ENCODE data around the gene CCDC184.

DNA sequence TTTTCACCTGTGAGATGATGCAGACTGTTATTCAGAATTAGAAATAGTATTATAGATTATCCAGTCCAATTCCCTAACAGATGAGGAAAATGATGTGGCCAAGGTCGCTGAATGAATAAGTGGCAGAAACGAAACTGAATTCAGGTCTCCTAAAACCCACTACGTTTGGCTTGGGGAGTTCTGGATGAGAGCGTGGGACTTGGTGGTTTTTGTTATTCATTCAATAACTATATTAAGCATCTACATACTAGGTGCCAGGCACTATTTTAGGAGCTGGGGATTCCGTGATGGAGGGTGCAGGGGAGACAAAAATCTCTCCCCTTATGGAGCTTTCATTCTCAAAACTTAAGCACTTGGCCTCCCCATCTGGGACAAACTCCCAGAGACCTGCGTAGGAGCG, 813 bp upstream of the CCDC184 start:
- TF ChIP-seq, protein P1, sequence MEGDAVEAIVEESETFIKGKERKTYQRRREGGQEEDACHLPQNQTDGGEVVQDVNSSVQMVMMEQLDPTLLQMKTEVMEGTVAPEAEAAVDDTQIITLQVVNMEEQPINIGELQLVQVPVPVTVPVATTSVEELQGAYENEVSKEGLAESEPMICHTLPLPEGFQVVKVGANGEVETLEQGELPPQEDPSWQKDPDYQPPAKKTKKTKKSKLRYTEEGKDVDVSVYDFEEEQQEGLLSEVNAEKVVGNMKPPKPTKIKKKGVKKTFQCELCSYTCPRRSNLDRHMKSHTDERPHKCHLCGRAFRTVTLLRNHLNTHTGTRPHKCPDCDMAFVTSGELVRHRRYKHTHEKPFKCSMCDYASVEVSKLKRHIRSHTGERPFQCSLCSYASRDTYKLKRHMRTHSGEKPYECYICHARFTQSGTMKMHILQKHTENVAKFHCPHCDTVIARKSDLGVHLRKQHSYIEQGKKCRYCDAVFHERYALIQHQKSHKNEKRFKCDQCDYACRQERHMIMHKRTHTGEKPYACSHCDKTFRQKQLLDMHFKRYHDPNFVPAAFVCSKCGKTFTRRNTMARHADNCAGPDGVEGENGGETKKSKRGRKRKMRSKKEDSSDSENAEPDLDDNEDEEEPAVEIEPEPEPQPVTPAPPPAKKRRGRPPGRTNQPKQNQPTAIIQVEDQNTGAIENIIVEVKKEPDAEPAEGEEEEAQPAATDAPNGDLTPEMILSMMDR (IDR thresholded peaks at IDR 0.05), result no peak
- no peak for TF ChIP-seq EZH2 (IDR thresholded peaks at IDR 0.05; ENCODE audit: borderline replicate concordance, insufficient read depth, low read depth, low read length, poor library complexity, severe bottlenecking)
